ENCODE measurements around the gene THAP3.

The THAP3 gene

GRCh38 chr1:6625584-6626149 is 999 bp downstream of the THAP3 start:
- no peak for TF ChIP-seq CTCF (IDR thresholded peaks at IDR 0.05; ENCODE audit: low read depth, low read length)

GRCh38 chr1:6627031-6627430 is 2.4 kb downstream of the THAP3 start:
- no peak for TF ChIP-seq CTCF (IDR thresholded peaks at IDR 0.05; ENCODE audit: low read depth, low read length)
- no peak for DNase-seq (ENCODE audit: extremely low read depth, low read depth)

More at GRCh38 chr1:6625584-6626149, 999 bp downstream of the THAP3 start:
- DNase-seq (ENCODE audit: extremely low read depth, low read depth), result no peak

- TF ChIP-seq CTCF (IDR thresholded peaks at IDR 0.05; ENCODE audit: low read depth, low read length), result no peak
- DNase-seq (ENCODE audit: extremely low read depth, low read depth), result no peak
Measured at GRCh38 chr1:6627841-6628545, 3.3 kb downstream of the THAP3 start.

- DNase-seq (ENCODE audit: extremely low read depth, low read depth), result no peak
Measured at GRCh38 chr1:6628971-6629479, 4.4 kb downstream of the THAP3 start.

GRCh38 chr1:6630027-6630426 is 5.4 kb downstream of the THAP3 start:
- no peak for DNase-seq (ENCODE audit: extremely low read depth, low read depth)
- no peak for TF ChIP-seq CTCF (IDR thresholded peaks at IDR 0.05; ENCODE audit: low read depth, low read length)

More at GRCh38 chr1:6628971-6629479, 4.4 kb downstream of the THAP3 start:
- no peak for TF ChIP-seq CTCF (IDR thresholded peaks at IDR 0.05; ENCODE audit: low read depth, low read length)

GRCh38 chr1:6631058-6631457 is 6.4 kb downstream of the THAP3 start:
- no peak for DNase-seq (ENCODE audit: extremely low read depth, low read depth)
- TF ChIP-seq CTCF (IDR thresholded peaks at IDR 0.05; ENCODE audit: low read depth, low read length), result no peak

Measured in AG09319 (cell line).